SK-N-SH treated with all-trans-retinoic acid at 6 μM for 48 hours (cell line): ENCODE data around the gene SNX9.

Source experiments
- ARNTL ChIP-seq: fragments of 450-650 bp; formaldehyde crosslinking; IDR thresholded peaks from 2 replicates; pipeline ENCODE4 v1.5.0; 2020; ENCODE audit warnings: low read depth, mild to moderate bottlenecking, moderate library complexity, borderline replicate concordance
- BACH2 ChIP-seq: fragments of 250-450 bp; sonication (Bioruptor Pico); IDR thresholded peaks from 2 replicates; pipeline ENCODE4 v1.9.0; 2021; ENCODE audit warnings: mild to moderate bottlenecking, borderline replicate concordance
- ESRRG ChIP-seq: fragments of 250-450 bp; sonication (Bioruptor Pico); IDR thresholded peaks from 2 replicates; pipeline ENCODE4 v1.6.1; 2021; ENCODE audit warnings: mild to moderate bottlenecking
- GLIS3 ChIP-seq: fragments of 250-450 bp; sonication (Bioruptor Pico); IDR thresholded peaks from 2 replicates; pipeline ENCODE4 v1.5.0; 2020; ENCODE audit warnings: mild to moderate bottlenecking, moderate library complexity
- ISL1 ChIP-seq: fragments of 250-450 bp; sonication (Bioruptor Pico); IDR thresholded peaks from 2 replicates; pipeline ENCODE4 v2.1.2; 2022; ENCODE audit warnings: mild to moderate bottlenecking, moderate library complexity
- PPARA ChIP-seq: fragments of 250-450 bp; sonication (Bioruptor Pico); IDR thresholded peaks from 2 replicates; pipeline ENCODE4 v1.5.0; 2020; ENCODE audit warnings: mild to moderate bottlenecking, borderline replicate concordance
- RARB ChIP-seq: fragments of 250-450 bp; sonication (Bioruptor Pico); IDR thresholded peaks from 2 replicates; pipeline ENCODE4 v1.8.0; 2021; ENCODE audit warnings: mild to moderate bottlenecking, moderate library complexity
- SNAI2 ChIP-seq: fragments of 250-450 bp; sonication (Bioruptor Pico); IDR thresholded peaks from 2 replicates; pipeline ENCODE4 v1.5.0; 2020; ENCODE audit warnings: mild to moderate bottlenecking, moderate library complexity
- ZC3H10 ChIP-seq: fragments of 250-450 bp; sonication (Bioruptor Pico); IDR thresholded peaks from 2 replicates; pipeline ENCODE4 v1.5.1; 2021; ENCODE audit warnings: mild to moderate bottlenecking, moderate library complexity
- ZNF565 ChIP-seq: fragments of 450-650 bp; formaldehyde crosslinking; conservative IDR thresholded peaks from 2 replicates; pipeline ENCODE4 v1.5.0; 2020; ENCODE audit warnings: low read depth, mild to moderate bottlenecking, moderate library complexity
- TF ChIP-seq, protein P1 (sequence below): fragments of 250-450 bp; sonication (Bioruptor Pico); IDR thresholded peaks from 2 replicates; pipeline ENCODE4 v1.8.0; 2020; ENCODE audit warnings: mild to moderate bottlenecking, moderate library complexity, borderline replicate concordance
- TF ChIP-seq, protein P2 (sequence below): fragments of 250-450 bp; sonication (Bioruptor Pico); IDR thresholded peaks from 2 replicates; pipeline ENCODE4 v1.8.0; 2021; ENCODE audit warnings: low read depth, mild to moderate bottlenecking, moderate library complexity, borderline replicate concordance

DNA sequence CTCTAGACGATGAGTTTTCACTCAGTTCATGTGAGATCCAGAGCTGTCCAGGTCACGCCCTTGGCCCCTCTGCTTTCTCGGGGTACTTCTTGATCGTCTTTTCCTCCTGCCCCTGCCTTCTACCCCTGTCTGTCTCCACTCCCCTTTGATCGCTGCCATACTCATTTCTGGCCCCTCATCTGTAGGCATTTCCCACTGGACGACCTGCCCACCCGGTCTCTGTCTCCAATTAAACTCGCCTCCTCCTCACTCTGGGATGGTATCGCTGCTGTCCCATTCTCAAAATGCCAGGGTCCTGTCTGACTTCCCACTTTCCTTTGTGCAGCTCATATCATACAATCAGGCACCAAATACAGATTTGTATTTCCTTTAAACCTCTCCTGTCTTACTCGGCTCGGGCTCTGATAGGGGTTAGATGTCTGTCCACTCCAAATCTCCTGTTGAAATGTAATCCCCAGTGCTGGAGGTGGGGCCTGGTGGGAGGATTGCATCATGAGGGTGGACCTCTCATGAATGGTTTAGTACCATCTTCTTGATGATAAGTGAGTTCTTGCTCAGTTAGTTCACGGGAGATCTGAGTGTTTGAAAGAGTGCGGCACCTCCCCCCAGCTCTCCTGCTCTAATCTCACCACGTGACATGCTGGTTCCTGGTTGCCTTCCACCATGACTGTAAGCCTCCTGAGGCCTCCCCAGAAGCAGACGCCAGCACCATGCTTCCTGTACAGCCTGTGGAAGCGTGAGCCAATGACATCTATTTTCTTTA is 155.2 kb downstream of the SNX9 start:
- TF ChIP-seq BACH2 (CRISPR knock-in tag) (no peak), ARNTL (no peak), PPARA (CRISPR knock-in tag) (no peak), RARB (no peak), ESRRG (no peak), ZC3H10 (CRISPR knock-in tag) (no peak), ISL1 (CRISPR knock-in tag) (no peak), ZNF565 (no peak), GLIS3 (no peak), SNAI2 (CRISPR knock-in tag) (no peak)
- TF ChIP-seq, protein P1, sequence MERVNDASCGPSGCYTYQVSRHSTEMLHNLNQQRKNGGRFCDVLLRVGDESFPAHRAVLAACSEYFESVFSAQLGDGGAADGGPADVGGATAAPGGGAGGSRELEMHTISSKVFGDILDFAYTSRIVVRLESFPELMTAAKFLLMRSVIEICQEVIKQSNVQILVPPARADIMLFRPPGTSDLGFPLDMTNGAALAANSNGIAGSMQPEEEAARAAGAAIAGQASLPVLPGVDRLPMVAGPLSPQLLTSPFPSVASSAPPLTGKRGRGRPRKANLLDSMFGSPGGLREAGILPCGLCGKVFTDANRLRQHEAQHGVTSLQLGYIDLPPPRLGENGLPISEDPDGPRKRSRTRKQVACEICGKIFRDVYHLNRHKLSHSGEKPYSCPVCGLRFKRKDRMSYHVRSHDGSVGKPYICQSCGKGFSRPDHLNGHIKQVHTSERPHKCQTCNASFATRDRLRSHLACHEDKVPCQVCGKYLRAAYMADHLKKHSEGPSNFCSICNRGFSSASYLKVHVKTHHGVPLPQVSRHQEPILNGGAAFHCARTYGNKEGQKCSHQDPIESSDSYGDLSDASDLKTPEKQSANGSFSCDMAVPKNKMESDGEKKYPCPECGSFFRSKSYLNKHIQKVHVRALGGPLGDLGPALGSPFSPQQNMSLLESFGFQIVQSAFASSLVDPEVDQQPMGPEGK (CRISPR knock-in tag) = no peak
- TF ChIP-seq, protein P2, sequence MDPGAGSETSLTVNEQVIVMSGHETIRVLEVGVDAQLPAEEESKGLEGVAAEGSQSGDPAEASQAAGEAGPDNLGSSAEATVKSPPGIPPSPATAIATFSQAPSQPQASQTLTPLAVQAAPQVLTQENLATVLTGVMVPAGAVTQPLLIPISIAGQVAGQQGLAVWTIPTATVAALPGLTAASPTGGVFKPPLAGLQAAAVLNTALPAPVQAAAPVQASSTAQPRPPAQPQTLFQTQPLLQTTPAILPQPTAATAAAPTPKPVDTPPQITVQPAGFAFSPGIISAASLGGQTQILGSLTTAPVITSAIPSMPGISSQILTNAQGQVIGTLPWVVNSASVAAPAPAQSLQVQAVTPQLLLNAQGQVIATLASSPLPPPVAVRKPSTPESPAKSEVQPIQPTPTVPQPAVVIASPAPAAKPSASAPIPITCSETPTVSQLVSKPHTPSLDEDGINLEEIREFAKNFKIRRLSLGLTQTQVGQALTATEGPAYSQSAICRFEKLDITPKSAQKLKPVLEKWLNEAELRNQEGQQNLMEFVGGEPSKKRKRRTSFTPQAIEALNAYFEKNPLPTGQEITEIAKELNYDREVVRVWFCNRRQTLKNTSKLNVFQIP (CRISPR knock-in tag) = no peak
